ENCODE measurements around the gene ANKS1B.

Gene ANKS1B

DNA sequence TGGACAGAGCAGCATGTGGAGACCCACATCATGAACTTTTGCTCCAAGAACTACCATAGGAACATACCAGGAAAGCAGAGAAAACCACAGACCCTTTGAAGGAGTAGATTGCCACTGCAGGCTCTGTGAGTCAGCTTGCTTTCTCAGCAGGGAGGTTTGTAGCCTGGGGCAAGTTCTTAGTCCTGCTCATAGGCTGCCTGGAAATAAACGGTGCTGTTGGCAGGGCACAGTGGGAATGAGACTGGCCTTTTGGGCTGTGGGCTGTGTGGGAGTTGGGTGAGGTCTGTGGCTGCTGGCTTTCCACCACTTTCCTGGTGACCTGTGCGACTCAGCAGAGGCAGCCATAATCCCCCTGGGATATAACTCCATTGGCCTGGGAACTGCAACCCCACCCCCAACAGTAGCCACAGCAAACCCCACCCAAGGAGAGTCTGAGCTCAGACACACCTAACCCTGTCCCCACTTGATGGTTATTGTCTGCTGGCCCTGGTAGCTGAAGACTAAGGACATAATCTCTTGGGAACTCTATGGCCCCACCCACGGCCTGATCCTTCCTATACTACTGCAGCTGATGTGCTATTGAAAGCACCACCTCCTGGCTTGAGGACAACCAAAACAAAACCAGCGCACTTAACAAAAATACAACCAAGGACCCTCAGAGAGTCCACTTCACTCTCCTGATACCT is 529.2 kb downstream of the ANKS1B start:
- no peak for DNase-seq (ENCODE audit: low read depth, low spot score)

DNA sequence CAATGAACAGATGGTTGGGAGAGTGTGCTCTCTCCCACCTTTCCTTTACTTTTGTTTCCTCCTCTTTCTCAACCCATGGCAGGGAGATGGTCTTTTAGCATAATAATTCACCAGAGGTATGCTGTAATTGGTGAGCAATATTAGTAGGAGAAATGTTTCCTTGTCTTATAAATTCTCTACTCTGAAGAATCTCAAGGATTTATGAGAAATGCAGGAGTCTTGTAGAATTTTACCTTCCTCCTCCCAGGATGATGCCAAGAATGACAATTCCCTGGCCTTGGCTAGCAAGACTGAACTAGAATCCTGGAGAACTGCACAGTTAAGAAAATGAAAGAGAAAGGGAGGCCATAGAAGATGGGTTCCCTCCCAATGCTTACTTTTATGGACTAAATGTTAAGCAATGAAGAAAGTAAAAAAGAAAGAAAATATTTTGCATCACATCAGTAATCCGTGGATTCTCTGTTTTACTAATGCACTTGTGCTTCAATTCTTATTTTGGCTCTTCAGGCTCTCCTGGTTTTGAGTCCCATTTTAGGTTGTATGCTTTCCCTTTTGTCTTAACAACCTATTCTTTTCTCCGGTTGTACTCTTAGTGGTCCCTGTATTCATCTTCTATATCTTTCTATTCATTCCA is 530.1 kb downstream of the ANKS1B start:
- no peak for DNase-seq (ENCODE audit: low read depth, low spot score)

DNA sequence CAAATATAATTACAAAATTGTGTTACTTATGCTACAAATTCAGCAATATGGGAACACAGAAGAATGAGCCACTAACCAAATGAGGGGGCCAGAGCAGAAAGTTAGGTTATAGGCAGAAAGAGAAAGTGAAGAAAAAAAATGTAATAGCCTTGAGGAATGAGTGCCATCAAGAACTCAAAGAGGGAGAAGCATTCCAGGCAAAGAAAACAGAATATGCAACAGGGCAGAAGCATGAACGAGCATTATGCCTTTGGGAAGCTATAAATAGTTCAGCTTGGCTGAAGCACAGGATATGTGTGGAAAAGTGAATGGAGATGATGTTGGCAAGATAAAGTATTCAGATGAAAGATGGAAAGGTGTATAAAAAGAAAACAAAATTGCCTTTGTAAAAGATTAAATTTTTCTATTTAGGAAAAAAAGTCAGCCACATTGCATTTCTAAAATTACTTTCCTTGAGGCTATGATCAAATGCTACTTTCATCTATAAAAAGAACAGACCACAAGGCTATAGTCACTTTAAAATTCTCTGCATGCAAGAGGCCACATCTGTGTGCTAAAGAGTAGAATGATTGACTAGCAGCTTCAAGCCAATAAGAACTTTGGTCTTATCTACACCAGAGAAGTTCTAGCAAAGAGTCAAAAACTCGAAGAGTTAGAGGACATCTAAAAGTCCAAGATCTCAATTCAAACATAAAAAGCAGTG is 530.7 kb downstream of the ANKS1B start:
- no peak for DNase-seq (ENCODE audit: low read depth, low spot score)

DNA sequence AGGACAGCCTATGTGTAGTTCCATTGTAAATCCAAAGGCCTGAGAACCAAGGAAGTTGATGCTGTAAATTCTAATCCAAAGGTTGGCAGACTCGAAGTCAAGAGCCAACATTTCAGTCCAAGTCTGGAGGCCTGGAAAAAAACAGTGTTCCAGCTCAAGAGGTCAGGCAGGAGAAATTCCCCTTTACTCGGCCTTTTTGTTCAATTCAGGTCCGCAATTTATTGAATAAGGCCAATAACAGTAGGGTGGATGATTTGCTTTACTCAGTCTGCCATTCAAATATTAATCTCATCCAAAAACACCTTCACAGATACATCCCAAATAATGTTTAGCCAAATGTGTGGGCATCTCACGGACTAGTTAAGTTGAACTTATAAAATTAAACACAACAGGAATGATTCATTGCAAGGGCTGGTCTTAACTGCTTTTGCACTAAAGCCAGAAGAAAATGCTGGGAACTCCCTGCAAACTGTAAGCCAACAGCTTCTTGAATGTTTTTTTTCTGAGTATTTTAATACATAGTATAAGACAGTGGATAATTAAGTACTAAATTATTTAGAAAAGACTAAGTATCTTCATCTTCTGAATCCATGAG is 534.6 kb downstream of the ANKS1B start:
- DNase-seq (ENCODE audit: low read depth, low spot score), result no peak

DNA sequence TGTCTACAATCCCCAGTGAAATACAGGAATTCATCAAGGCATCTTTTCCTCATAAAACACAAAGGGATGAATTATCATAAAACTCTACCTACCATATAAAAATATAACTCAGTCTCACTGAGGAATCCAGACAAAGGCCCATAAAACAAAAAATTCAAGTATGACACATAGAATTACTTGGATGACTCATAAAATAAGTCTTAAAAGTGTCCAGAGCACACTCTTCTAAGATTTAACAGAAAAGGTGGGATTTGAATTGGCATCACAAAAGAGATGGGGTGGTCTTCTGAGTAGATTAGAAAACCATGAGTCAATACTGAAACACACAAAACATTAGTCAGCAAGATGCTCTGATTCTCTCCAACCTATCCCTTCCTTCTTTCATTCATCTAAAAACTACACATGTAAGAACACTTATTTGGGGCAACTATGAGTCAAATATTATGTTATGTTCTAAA is 539.8 kb downstream of the ANKS1B start:
- DNase-seq (ENCODE audit: low read depth, low spot score), result no peak

- no peak for DNase-seq (ENCODE audit: low read depth, low spot score)
These were observed 542.0 kb downstream of the ANKS1B start for GRCh38 chr12:99442758-99443157.

DNA sequence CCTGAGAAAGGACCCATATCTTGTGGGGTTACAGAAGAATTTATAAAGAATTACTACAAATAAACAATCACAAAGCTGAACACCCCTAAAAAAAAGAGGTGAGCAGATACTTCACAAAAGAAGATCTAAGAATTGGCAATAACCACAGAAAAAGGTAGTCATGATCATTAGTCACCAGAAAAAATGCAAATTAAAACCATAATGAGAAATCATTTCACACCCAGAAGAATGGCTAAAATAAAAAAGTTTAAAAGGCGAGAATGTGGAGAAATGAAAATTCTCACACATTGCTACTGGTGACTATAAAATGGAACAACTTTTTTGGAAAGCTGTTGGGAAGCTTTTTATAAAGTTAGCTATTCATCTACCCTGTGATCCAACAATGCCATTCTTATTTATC is 545.3 kb downstream of the ANKS1B start:
- no peak for DNase-seq (ENCODE audit: low read depth, low spot score)

GRCh38 chr12:99436584-99436983 is 548.2 kb downstream of the ANKS1B start:
- DNase-seq (ENCODE audit: low read depth, low spot score), result no peak

- peak; percentile 17 for DNase-seq (ENCODE audit: low read depth, low spot score)
These were observed 549.5 kb downstream of the ANKS1B start for GRCh38 chr12:99435095-99435791.

GRCh38 chr12:99433155-99433554 is 551.6 kb downstream of the ANKS1B start:
- no peak for DNase-seq (ENCODE audit: low read depth, low spot score)

DNA sequence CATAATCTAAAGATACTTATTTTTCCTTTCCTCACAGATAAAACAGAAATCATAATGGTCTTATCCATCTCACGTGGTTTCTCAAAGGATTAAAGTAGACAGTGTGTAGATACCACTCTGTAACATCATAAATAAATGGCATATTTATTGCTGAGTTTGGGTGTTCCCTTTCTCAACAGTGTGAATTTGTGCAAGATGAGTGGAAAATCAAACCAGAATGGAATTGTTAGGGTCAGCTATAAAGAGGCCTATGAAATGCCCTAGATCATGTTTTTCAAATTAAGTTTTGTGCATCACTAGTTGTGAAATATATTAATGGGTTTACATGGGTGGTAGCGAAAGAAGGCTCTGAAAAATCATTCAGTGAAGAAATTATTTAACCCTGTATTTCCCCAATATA is 553.5 kb downstream of the ANKS1B start:
- DNase-seq (ENCODE audit: low read depth, low spot score), result no peak

DNA sequence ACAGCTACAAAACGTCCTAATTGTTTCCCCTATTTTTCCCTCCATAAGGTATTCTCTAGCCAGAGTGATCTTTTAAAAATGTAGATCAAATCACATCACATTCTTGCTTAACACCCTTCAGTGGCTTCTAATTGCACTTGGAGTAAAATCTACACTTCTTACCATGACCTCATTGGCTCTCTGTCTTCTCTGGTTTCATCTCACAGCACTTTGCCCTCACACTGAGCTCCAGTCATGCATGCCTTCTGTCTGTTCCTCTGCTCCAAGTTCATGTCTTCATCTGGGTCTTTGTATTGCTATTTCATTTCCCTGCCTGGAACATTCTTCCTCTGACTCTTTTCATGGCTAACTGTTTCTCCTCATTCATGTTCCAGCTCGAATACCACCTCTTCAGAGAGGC is 557.6 kb downstream of the ANKS1B start:
- DNase-seq (ENCODE audit: low read depth, low spot score), result no peak

DNA sequence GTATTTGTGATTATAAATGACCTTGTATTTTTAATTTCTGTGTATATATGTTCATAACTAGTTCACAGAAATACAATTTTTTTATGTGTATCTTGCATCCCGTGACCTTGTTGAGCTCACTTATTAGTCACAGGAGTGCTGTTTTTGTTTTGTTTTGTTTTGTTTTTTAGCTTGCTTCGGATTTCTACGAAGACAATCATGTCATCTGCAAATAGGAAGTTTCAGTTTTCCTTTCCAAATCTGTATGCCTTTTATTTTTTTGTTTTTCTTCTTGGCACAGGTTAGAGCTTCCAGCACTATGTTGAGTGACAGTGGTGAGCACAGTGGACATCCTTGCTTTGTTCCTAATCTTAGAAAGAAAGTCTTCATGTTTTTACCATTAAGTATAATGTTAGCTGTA is 566.4 kb downstream of the ANKS1B start:
- DNase-seq (ENCODE audit: low read depth, low spot score), result no peak

- DNase-seq (ENCODE audit: low read depth, low spot score), result no peak
These were observed 571.0 kb downstream of the ANKS1B start for GRCh38 chr12:99413751-99414150.

DNA sequence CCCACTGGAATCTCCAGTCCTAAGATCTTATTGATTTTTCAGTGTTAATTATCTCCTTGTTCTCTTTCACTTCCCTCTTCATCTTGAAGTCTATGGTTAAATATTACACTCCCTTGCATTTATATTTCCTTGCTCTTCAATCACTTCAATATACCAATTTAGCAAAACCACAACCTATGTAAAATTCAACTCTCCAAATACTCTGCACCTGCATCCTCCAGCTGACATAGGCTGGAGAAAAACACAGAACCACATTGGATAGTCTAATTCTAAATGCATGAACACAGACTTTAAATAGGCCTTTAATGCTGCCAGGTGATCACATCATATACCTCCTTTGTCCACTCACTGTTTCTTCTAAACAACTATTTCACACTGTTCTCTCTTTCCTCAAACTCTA is 591.0 kb downstream of the ANKS1B start:
- no peak for DNase-seq (ENCODE audit: low read depth, low spot score)

DNA sequence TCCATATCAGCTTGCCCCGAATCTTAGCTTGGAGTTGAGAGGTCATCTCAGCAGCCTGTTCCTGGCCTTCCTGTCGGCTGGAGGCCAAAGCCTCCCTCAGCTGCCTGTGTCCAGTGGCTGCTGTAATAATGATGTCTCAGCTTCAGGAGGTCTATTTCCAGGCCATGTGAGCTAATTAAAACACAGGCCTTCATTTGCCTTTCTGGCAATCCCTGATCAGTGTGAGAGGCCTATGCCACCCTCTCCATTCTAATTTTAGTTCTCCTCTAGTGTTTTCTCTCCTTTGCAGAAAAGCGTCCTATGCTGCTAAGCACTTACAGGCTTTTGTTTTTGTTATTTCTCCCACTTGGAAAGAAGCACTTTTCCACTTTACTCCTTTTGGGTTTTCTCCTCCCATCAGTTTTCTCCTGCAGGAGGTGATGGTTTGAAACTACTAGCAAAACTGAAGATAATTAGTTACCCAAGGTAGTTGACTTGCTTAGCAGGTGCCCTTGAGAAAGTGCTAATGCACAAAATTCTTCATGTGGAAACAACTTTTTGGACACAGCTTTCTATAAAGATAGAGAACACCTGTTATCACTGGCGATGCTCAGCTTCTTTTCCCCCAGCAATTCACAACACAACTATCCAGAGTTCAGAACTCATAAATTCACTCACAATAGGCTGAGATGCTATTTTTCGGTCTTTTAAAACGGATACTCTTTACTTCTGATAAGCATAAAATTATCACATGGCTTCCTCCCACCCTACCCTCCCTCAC is 592.5 kb downstream of the ANKS1B start:
- DNase-seq (ENCODE audit: low read depth, low spot score), result no peak

- peak; percentile 5 for DNase-seq (ENCODE audit: low read depth, low spot score)
These were observed 594.0 kb downstream of the ANKS1B start for GRCh38 chr12:99390707-99391106.

DNA sequence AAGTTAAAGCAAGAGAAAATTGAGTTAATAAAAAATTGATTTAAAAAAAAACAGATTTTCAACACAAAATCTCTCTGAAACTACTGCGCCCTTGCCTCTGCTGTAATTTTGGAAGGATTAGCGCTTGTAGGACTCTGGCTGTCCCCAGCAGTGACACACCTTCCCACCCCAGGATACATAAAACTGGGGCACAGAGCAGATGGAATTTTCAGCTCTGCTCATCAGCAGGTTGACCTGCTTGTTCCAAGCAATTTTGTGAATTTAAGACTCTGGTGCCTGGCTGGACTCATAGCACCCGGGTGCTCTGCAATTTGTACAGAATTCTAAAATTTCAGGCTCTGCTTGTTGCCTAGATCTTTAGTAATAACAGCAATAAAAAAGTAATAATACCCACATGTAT is 595.0 kb downstream of the ANKS1B start:
- no peak for DNase-seq (ENCODE audit: low read depth, low spot score)

GRCh38 chr12:99388671-99389195 is 596.0 kb downstream of the ANKS1B start:
- DNase-seq (ENCODE audit: low read depth, low spot score), result no peak

DNA sequence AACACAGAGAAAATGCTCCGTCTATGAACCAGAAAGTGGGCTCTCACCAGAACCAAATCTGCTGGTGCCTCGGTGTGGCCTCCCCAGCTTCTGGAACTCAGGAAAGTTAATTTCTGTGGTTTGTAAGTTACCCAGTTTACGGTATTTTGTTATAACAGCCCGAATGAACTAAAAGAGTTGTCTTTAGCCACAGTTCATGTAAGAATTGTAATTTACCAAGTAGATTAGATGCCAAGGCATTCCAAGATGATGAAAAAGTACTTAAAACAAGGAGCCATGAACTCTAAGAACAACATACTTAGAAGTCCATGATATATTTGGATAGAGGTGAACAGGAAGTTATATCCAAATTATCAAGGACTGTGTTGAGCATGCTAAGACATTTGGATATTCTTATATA is 597.1 kb downstream of the ANKS1B start:
- no peak for DNase-seq (ENCODE audit: low read depth, low spot score)

GRCh38 chr12:99386907-99387306 is 597.8 kb downstream of the ANKS1B start:
- no peak for DNase-seq (ENCODE audit: low read depth, low spot score)

Data from iPS DF 19.7 (cell line).